T-cell (primary cell): ENCODE measurements around the gene TESK1. TPM values are rescaled to one million over a fixed set of nuclear protein-coding genes. Genes with fewer than 3 reads are reported as not detected.

Experiments used
- ATAC-seq, 4 experiments: fragments of 200-7000 bp in 3 of 4; fragments of 150-1000 bp in 1 of 4; cut with Tn5 transposase; replicated peaks in 1 of 4; 1 replicate in 3 of 4; 2 replicates in 1 of 4; pipeline ENCODE4 v1.10.0; 2021; ENCODE audit warnings: moderate library complexity in 3 of 4, mild to moderate bottlenecking in 2 of 4, moderate number of reproducible peaks in 1 of 4
- CTCF ChIA-PET, 2 donors: fragments of 300-600 bp; sonication (Branson Sonifier 250); formaldehyde crosslinking; loops; one replicate each; lab custom pipeline; 2022; ENCODE audit warnings: antibody characterized with exemption in 2 of 2; lab: Charles Lee
- POLR2A ChIA-PET, 2 donors: fragments of 300-600 bp; sonication (Branson Sonifier 250); formaldehyde crosslinking; loops; one replicate each; lab custom pipeline; 2022; ENCODE audit warnings: antibody characterized with exemption in 2 of 2; lab: Charles Lee
- DNase-seq, 35 experiments: peaks; one replicate each; pipeline versions ENCODE4 v3.0.0 to v3.0.0-alpha.2; 2013 to 2023
- H3K27ac ChIP-seq: one replicate; pipeline ENCODE4 v1.5.1; 2013; ENCODE audit warnings: low read length
- H3K27me3 ChIP-seq, 2 experiments: replicated peaks in 1 of 2; 1 replicate in 1 of 2; 2 replicates in 1 of 2; pipeline versions ENCODE4 v1.6.1 to v1.7.0; 2013; ENCODE audit warnings: low read length in 1 of 2, mixed read lengths in 1 of 2; ENCODE audit not compliant: control insufficient read depth in 2 of 2, insufficient read depth in 2 of 2; ENCODE audit errors: extremely low read depth in 1 of 2
- H3K36me3 ChIP-seq, 2 donors: 1 replicate in 1 of 2; 2 replicates in 1 of 2; pipeline versions ENCODE4 v1.6.1 to v1.7.0; 2013; ENCODE audit warnings: low read length in 1 of 2; ENCODE audit not compliant: control insufficient read depth in 2 of 2, insufficient read depth in 1 of 2; ENCODE audit errors: extremely low read depth in 1 of 2
- H3K4me1 ChIP-seq, 2 experiments: 1 replicate in 1 of 2; 2 replicates in 1 of 2; pipeline versions ENCODE4 v1.6.1 to v1.7.0; 2013; ENCODE audit warnings: low read length in 2 of 2, mixed read lengths in 1 of 2; ENCODE audit not compliant: insufficient read depth in 2 of 2, control insufficient read depth in 1 of 2; ENCODE audit errors: extremely low read depth in 1 of 2
- H3K4me3 ChIP-seq, 2 donors: 1 replicate in 1 of 2; 2 replicates in 1 of 2; pipeline versions ENCODE4 v1.5.1 to v1.7.0; 2013; ENCODE audit warnings: mild to moderate bottlenecking in 2 of 2, low read length in 1 of 2, moderate library complexity in 1 of 2; ENCODE audit not compliant: control insufficient read depth in 1 of 2; ENCODE audit errors: extremely low read depth in 1 of 2
- H3K9me3 ChIP-seq: 2 replicates; pipeline ENCODE4 v1.7.0; 2013
- H3K27ac Mint-ChIP-seq, 2 donors: one replicate each; pipeline ENCODE4 v1.8.0; 2020 to 2021; ENCODE audit warnings: mild to moderate bottlenecking in 2 of 2, mixed read lengths in 2 of 2
- H3K27me3 Mint-ChIP-seq, 2 donors: one replicate each; pipeline ENCODE4 v1.8.0; 2021 to 2022; ENCODE audit warnings: mixed read lengths in 2 of 2
- H3K36me3 Mint-ChIP-seq: one replicate; pipeline ENCODE4 v1.8.0; 2021; ENCODE audit warnings: mixed read lengths
- H3K4me1 Mint-ChIP-seq, 3 donors: one replicate each; pipeline ENCODE4 v1.8.0; 2020 to 2022; ENCODE audit warnings: mixed read lengths in 3 of 3, mild to moderate bottlenecking in 1 of 3
- H3K4me3 Mint-ChIP-seq, 3 donors: one replicate each; pipeline ENCODE4 v1.8.0; 2020 to 2022; ENCODE audit warnings: mild to moderate bottlenecking in 3 of 3, mixed read lengths in 3 of 3, moderate library complexity in 3 of 3
- H3K9me3 Mint-ChIP-seq, 3 donors: one replicate each; pipeline ENCODE4 v1.8.0; 2020 to 2022; ENCODE audit warnings: mixed read lengths in 3 of 3
- WGBS: methylation state at CpG from one replicate; pipeline ENCODE4 v1.1.5; 2013; ENCODE audit warnings: missing lambda C conversion rate; ENCODE audit not compliant: insufficient coverage; 5-methylcytosine and 5-hydroxymethylcytosine counted together
- total RNA-seq, 35 experiments: library from RNA in 6 of 35; stranded (reverse) in 6 of 35; fragments of 120-200 nt in 1 of 35; gene quantifications; one replicate each; pipeline versions ENCODE4 v1.2.1 to v1.2.4 and lab custom pipeline; 2013 to 2026

TESK1 gene, protein sequence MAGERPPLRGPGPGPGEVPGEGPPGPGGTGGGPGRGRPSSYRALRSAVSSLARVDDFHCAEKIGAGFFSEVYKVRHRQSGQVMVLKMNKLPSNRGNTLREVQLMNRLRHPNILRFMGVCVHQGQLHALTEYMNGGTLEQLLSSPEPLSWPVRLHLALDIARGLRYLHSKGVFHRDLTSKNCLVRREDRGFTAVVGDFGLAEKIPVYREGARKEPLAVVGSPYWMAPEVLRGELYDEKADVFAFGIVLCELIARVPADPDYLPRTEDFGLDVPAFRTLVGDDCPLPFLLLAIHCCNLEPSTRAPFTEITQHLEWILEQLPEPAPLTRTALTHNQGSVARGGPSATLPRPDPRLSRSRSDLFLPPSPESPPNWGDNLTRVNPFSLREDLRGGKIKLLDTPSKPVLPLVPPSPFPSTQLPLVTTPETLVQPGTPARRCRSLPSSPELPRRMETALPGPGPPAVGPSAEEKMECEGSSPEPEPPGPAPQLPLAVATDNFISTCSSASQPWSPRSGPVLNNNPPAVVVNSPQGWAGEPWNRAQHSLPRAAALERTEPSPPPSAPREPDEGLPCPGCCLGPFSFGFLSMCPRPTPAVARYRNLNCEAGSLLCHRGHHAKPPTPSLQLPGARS
- total RNA-seq (10 to 100 TPM; 24.2 to 56.1 (median 47.6) TPM), total RNA-seq (lab: John Stamatoyannopoulos, UW) (16.2 to 55.7 (median 26.8) reads per million in 29 experiments)
- 15.5 TPM for total RNA-seq (2013)

GRCh38 chr9:35604578-35605350 is at the start of gene TESK1:
Gene TESK1 (plus strand): TSS chr9:35605262. CDS start chr9:35605620, 358 bp downstream.
- H3K36me3 Mint-ChIP-seq = peaks cover 13% of the 10 kb centered on the region
- Histone ChIP-seq H3K4me1 (peaks cover 14 to 36% of the 10 kb centered on the region in 2 experiments), H3K4me3 (peak within 1 kb of the TSS; percentile 75 to 89), H3K36me3 (peaks cover 0 to 21% of the 10 kb centered on the region in 2 donors), H3K27ac (peak within 1 kb of the TSS; percentile 87), H3K27me3 (no peaks in the 10 kb centered on the region), H3K9me3 (no peaks in the 10 kb centered on the region)
- no peaks in the 10 kb centered on the region for H3K9me3 Mint-ChIP-seq
- under 1% methylated on average over 53 of the region's 55 CpGs for WGBS
- ChIA-PET POLR2A (interaction anchor here in 1 of 2 donors (0.7 kb wide), 1 partner anchor 86 kb away, joined by 4 read pairs; no protein-coding TSS in a partner anchor), CTCF (interaction anchor here in 1 of 2 donors (0.7 to 1.4 kb wide), 3 partner anchors 9 to 586 kb away, joined by 3 to 4 read pairs (median 3); partner anchors contain the start of genes CCDC107, CLTA and RMRP)
- DNase-seq (peak; percentile 54 to 89 (median 74)), ATAC-seq (peak; percentile 41 to 50 (median 44))
- H3K27ac Mint-ChIP-seq = peak within 1 kb of the TSS; percentile 98 to 100
- H3K4me3 Mint-ChIP-seq = peak within 1 kb of the TSS; percentile 95 to 97 (median 97)
- H3K27me3 Mint-ChIP-seq = no peaks in the 10 kb centered on the region
- peaks cover 37 to 39% (median 38%) of the 10 kb centered on the region in 3 donors for H3K4me1 Mint-ChIP-seq

DNA sequence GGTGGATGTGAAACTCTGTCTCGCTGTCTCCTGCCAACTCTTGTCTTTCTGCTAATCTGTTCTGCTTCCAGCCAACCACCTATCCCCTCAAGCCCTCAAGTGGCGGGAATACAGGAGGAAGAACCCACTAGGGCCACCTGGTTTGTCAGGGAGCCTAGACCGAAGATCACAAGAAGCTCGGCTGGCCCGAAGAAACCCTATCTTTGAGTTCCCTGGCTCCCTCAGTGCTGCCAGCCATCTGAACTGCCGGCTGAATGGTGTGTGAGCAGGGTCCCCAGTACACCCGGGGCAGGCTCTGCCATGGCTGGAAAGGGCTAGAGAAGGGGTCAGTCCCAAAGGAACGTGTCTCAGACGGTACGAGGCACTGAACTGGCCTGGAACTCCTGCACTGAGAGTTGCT is 49.2 kb upstream of the TESK1 start:
- Mint-ChIP-seq H3K4me3 (no peak overlapping the region), H3K27ac (no peak overlapping the region), H3K4me1 (no peaks in the 10 kb centered on the region), H3K36me3 (no peaks in the 10 kb centered on the region), H3K9me3 (no peaks in the 10 kb centered on the region), H3K27me3 (no peaks in the 10 kb centered on the region)
- no peaks in the 10 kb centered on the region for H3K4me1 ChIP-seq
- no peaks in the 10 kb centered on the region for H3K9me3 ChIP-seq
- H3K27me3 ChIP-seq = peaks cover 0 to 10% of the 10 kb centered on the region in 2 experiments
- no peak overlapping the region for H3K27ac ChIP-seq
- 87% methylated on average over 10 of the region's 10 CpGs for WGBS
- CTCF ChIA-PET = no interaction called here
- POLR2A ChIA-PET = no interaction called here
- ATAC-seq = no peak
- H3K4me3 ChIP-seq = no peak overlapping the region
- H3K36me3 ChIP-seq = no peaks in the 10 kb centered on the region
- DNase-seq = no peak

DNA sequence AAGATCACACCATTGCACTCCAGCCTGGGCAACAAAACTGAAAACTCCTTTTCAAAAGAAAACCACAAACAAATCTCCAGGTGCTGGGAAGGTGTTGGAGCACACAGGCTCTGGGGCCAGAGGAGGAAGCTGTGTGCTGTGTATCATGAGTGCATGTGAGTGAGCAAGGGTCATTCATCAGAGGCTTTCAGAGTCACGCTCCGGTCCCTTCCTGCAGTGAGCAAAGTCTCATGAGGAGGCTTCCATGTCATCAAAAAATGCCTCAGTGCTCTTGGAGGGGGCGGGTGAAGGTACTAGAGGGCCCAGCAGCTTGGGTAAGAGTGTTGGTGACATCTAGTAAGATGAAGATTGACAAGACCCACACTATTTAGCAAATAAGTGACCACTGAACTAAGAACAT is 48.3 kb upstream of the TESK1 start:
- Histone ChIP-seq H3K4me3 (no peak overlapping the region), H3K27me3 (peaks cover 0 to 14% of the 10 kb centered on the region in 2 experiments), H3K4me1 (no peaks in the 10 kb centered on the region), H3K9me3 (no peaks in the 10 kb centered on the region), H3K27ac (no peak overlapping the region), H3K36me3 (no peaks in the 10 kb centered on the region)
- CTCF ChIA-PET = no interaction called here
- Mint-ChIP-seq H3K27me3 (no peaks in the 10 kb centered on the region), H3K27ac (no peak overlapping the region), H3K4me3 (no peak overlapping the region), H3K4me1 (no peaks in the 10 kb centered on the region), H3K9me3 (no peaks in the 10 kb centered on the region), H3K36me3 (no peaks in the 10 kb centered on the region)
- POLR2A ChIA-PET = no interaction called here
- no peak for ATAC-seq
- no CpG with 5 or more reads among the region's 3 CpGs for WGBS
- no peak for DNase-seq

DNA sequence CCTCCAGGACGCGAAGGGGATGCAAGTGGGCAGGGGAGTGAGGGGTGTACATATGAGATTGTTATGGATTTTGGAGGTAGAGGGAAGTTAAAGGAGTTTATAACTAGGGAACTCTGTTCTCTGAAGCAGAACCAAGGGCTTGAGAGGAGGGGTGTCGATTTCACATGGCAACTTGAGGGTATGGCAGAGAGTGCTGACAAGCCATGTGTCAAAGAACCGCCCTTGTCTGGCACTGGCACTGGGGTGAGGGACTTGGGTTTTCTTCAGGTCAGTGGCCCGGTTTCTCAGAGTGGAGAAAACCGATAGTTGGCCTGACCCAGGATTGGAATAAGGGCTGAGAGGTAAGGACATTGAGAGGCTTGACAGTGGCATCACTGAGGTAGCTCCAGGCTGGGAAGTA is 47.7 kb upstream of the TESK1 start:
- no peaks in the 10 kb centered on the region for H3K4me1 ChIP-seq
- Mint-ChIP-seq H3K4me1 (no peaks in the 10 kb centered on the region), H3K9me3 (no peaks in the 10 kb centered on the region), H3K36me3 (no peaks in the 10 kb centered on the region), H3K4me3 (no peak overlapping the region), H3K27ac (no peak overlapping the region), H3K27me3 (no peaks in the 10 kb centered on the region)
- no peaks in the 10 kb centered on the region for H3K9me3 ChIP-seq
- no peaks in the 10 kb centered on the region for H3K36me3 ChIP-seq
- no peak overlapping the region for H3K27ac ChIP-seq
- WGBS = 82% methylated on average over 6 of the region's 6 CpGs
- POLR2A ChIA-PET = no interaction called here
- no peak for DNase-seq
- no peak overlapping the region for H3K4me3 ChIP-seq
- H3K27me3 ChIP-seq = peaks cover 0 to 14% of the 10 kb centered on the region in 2 experiments
- CTCF ChIA-PET = no interaction called here
- no peak for ATAC-seq

GRCh38 chr9:35558185-35558584 is 46.9 kb upstream of the TESK1 start:
- peaks cover 0 to 14% of the 10 kb centered on the region in 2 experiments for H3K27me3 ChIP-seq
- Mint-ChIP-seq H3K27me3 (no peaks in the 10 kb centered on the region), H3K4me1 (no peaks in the 10 kb centered on the region), H3K36me3 (no peaks in the 10 kb centered on the region), H3K9me3 (no peaks in the 10 kb centered on the region), H3K27ac (no peak overlapping the region), H3K4me3 (no peak overlapping the region)
- H3K4me1 ChIP-seq = no peaks in the 10 kb centered on the region
- WGBS = 91% methylated on average over 8 of the region's 11 CpGs
- DNase-seq (no peak), ATAC-seq (no peak)
- H3K36me3 ChIP-seq = no peaks in the 10 kb centered on the region
- no peak overlapping the region for H3K27ac ChIP-seq
- no peak overlapping the region for H3K4me3 ChIP-seq
- ChIA-PET CTCF (interaction anchor here in 1 of 2 donors (0.6 kb wide), 1 partner anchor 508 kb away, joined by 9 read pairs; no protein-coding TSS in a partner anchor), POLR2A (no interaction called here)
- H3K9me3 ChIP-seq = no peaks in the 10 kb centered on the region
